Anterior cingulate cortex (tissue), 58 donors: ENCODE data around the gene NABP1.

Experiments used
- DNase-seq, 58 donors: peaks; one replicate each; lab custom pipeline; 2025; lab: John Stamatoyannopoulos, UW

NABP1 gene

DNA sequence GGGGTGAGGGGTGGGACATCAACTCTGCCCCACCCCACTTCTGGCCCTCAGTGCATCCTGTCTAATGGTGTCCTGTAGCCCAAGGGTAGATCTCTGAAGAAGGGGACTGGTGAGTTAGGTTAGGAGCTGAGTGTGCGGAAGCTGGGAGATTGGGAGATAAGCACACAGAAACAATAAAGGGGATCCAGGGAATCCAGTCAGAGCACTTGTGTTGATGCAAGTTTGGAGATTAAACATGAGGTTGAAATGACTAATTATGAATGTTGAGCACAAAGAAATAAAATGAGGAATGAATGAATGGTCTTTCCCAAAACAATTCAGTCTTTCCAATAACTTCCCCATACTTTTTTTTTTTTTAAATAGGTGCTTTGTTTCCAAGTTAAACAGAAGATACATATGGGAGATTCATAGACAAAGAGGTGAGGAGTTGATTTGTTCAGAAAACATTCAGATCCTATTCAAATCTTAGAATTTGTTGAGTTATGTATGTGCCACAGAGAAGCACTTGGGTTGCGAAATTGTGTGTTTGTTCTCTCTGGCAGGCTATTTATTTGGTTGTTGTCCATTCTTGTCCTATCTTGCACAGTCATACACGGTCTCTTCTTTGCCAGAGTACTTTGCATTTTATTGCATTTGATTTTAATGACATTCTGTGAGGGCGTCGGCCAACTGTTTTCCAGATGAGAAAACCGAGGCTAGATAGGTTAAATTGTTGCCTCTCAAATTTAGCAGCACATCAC is 31.6 kb upstream of the NABP1 start:
- DNase-seq: no peak

DNA sequence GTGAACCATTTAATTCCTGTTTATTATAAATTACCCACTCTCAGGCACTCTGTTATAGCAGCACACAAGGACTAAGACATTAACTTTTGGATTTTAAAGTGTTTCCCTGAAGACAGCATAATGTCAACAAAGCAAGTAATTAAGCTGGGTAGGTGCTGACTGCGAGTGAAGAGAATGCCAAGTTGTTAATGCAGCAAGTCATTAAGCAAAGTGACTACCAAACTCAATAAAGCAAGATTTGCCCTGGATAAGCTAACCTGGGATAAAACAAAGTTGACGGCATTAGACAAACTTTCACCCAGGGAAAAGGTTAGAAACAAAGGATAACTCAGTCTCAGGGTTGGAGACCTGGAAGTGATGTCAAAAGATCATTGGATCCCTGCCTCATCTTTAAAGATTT is 28.4 kb upstream of the NABP1 start:
- no peak for DNase-seq

GRCh38 chr2:191650896-191651773 is 26.8 kb upstream of the NABP1 start:
- DNase-seq: no peak

- DNase-seq: no peak
These were observed 24.1 kb upstream of the NABP1 start for GRCh38 chr2:191653667-191654391.

DNA sequence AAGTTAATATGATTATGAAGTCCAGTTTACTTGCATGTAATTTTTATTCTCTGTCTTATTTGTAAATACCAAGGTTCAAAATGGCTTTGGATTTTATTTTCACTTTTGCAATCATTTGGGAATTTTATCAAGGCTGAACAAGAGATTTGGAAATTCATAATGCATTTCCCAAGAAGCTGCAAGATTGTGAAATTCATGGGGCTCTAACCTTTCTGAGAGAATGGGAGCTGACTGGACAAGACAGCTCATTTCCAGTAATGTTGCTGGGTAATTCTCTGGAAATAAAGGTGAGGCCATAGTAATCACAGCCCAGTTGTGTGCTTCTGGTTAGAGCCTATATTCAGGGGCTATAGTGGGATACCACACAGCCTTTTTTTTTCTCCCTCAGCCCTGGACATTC is 21.5 kb upstream of the NABP1 start:
- DNase-seq: no peak

- DNase-seq: no peak
These were observed 21.1 kb upstream of the NABP1 start for GRCh38 chr2:191656792-191657191.

GRCh38 chr2:191657977-191658376 is 20.0 kb upstream of the NABP1 start:
- no peak for DNase-seq

DNA sequence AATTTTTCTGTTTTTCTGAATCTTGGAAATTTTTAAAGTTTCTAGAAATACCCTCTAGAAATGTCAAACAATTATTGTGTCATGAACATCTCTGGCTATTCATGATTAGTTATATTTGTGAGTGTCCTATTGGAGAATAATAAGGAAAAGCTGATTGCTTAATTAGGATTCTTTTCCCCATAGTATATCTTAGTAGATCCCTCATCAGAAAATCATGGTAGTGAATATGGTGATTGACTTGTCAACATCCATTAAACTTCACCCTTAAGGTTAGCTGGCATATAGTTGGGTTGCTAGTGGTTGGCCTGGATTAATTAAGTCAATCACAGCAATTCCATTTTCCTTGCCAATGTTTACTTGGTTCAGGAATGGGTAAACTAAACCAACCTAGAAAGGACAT is 18.7 kb upstream of the NABP1 start:
- DNase-seq: no peak

- DNase-seq: no peak
These were observed 17.4 kb upstream of the NABP1 start for GRCh38 chr2:191660575-191660974.

DNA sequence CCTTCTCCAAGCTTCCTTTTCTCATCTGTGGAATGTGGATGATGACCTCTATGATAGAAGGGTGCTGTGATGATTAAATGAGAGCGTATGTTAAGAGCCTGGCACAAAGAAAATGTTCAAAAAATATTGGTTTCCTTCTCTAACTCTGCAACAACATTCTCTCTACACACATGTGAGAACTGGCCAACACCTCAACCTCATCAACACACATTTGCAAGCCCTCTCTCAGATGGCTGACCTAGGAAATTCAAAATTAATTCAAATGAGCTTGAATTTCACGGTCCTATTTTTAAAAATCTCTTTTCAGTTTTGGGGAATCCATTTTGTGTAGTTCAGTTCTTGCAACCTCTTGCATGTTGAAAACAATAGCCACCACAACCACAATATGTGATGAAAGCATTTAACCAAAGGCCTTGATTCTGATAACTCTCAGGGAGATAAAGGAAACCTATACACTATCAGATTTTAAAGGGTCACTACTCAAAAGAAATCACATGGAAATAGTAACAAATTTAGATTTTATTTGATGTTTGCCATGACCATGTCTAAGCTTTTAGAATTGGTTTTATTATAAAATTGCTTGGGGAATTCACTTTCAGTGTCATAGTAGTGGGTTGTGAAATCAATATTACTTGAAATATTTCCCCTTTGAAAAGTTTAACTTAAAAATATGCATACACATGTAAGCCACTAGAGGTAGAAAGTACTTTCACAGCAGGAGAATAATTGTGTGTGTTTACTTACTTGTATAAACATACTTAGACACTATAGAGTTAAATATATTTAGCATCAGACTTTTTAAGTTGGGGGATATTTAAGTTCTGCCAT is 16.6 kb upstream of the NABP1 start:
- no peak for DNase-seq

- DNase-seq: no peak
These were observed 12.9 kb upstream of the NABP1 start for GRCh38 chr2:191664823-191665677.

DNA sequence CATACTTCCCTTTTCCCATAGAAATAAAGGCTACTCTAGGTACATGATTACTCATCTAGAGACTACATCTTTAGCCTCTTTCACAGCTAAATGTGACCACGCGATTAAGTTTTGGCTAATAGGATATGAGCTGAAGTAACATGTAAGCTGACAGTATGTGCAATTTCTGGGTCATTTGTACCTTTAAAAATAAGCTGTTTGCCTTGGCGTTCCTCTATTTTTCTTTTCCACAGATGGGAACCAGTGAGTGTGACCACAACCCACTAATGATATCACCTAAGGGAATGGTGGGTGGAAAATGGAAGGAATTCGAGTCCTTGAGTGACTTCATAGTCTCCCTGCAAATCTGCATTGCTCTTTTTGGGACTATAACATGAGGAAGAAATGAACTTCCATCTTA is 11.7 kb upstream of the NABP1 start:
- no peak for DNase-seq

- DNase-seq: peak in 1 of 58 donors; percentile 3
These were observed 11.2 kb upstream of the NABP1 start for GRCh38 chr2:191666732-191667131.

DNA sequence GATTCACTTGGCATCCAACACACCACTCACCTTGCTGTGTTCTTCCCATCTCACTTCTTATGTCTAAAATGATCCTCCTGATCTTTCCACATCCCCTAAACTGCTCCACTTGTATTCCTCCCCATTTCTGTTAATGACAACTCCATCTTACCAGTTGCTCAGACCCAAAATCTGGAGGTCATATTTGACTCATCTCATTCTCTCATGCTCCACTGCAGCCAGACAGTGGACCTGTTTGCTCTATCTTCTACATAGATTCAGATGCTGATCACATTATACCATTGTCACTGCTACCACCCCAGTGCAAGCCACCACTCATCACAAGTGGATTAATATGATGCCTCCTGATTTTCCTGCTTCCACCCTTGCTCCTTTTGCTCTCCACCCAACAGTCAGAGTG is 7.9 kb upstream of the NABP1 start:
- no peak for DNase-seq

DNA sequence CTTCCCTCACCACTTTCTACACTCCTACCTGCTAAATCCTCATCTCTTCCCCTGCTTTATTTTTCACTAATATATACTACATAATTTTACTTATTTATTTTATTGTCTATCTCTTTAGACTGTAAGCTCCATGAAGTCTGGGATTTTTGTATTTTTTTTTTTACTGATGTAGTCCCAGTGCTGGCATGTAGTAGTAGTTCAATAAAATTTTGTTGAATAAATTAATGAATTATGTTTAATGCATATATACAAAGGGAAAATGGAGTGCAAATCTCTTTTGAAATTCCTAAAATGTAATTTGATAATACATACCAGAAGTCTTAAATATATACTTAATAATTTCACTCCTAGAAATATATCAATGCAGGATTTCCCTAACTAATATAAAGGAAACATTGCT is 7.1 kb upstream of the NABP1 start:
- DNase-seq: no peak

GRCh38 chr2:191675807-191676721 is 1.9 kb upstream of the NABP1 start:
- peak in 5 of 58 donors; percentile 3 to 22 (median 6) for DNase-seq

GRCh38 chr2:191676790-191677645 is 918 bp upstream of the NABP1 start:
- peak in 3 of 58 donors; percentile 38 to 69 (median 40) for DNase-seq
